Measurements from ENCODE around the gene VWF.
A peak's percentile ranks its signal among the peaks of the same experiment; 100 is the strongest.

The VWF gene

DNA sequence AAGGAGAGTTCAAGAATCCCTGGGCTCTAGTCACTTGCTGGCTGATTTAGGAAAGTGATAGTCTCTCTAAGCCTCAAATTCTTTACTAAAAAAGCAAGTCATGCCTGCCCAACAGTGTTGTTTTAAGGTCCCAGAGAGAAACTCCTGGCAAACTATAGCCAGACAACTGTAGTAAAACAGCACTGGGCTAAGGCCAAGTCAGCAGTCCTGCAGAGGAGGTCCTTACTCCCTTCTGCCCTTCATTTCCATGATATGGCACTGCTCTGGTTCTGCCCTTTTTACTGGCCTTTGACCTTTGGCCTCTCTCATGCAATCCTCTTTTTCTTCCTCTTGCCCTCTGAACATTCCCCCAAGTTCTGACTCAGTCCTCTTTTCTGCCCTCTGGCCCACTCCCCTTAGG is 74.9 kb downstream of the VWF start:
- DNase-seq = no peak
- in situ Hi-C loops (cut with HindIII; ENCODE audit: low pct_ligation_motif_present, low pct_unique_long_range_greater_than_20kb, low sequenced_read_pairs) = no loop called here

- DNase-seq = no peak
- in situ Hi-C loops (cut with HindIII; ENCODE audit: low pct_ligation_motif_present, low pct_unique_long_range_greater_than_20kb, low sequenced_read_pairs) = no loop called here
These were observed 76.9 kb downstream of the VWF start for GRCh38 chr12:6047249-6048237.

DNA sequence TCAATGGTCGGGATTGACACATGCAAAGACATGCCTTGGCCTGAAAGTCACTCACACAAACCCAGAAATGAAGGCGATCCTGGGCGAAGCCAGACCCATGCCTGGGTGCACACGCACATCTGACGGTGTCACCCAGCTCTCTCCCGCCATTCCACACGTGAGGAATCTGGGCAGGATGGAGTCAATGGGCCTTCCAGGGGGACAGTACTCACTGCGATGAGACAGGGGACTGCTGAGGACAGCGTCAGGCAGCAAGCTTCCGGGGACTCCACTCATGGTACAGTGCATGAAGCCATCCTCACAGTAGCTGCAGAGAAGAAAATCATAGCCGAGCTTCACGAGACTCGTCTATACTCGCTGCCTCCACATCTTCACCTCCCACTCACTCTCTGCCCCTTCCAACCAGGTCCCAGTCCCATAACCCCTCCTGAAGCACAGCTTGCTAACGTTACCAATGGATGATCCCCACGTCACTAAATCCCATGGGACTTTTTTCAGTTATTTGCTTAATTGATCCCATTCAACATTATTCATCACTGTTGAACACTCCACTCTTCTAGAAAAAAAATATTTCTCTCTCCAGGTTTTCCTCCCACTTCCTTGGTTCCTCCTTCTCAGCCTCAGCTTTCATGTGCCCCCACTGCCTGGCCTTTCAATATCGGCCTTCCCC is 77.8 kb downstream of the VWF start:
- in situ Hi-C loops (cut with HindIII; ENCODE audit: low pct_ligation_motif_present, low pct_unique_long_range_greater_than_20kb, low sequenced_read_pairs) = no loop called here
- no peak for DNase-seq

- no peak for DNase-seq
- in situ Hi-C loops (cut with HindIII; ENCODE audit: low pct_ligation_motif_present, low pct_unique_long_range_greater_than_20kb, low sequenced_read_pairs) = no loop called here
These were observed 79.0 kb downstream of the VWF start for GRCh38 chr12:6045438-6045837.

GRCh38 chr12:6044082-6044481 is 80.4 kb downstream of the VWF start:
- no peak for DNase-seq
- in situ Hi-C loops (cut with HindIII; ENCODE audit: low pct_ligation_motif_present, low pct_unique_long_range_greater_than_20kb, low sequenced_read_pairs) = no loop called here

DNA sequence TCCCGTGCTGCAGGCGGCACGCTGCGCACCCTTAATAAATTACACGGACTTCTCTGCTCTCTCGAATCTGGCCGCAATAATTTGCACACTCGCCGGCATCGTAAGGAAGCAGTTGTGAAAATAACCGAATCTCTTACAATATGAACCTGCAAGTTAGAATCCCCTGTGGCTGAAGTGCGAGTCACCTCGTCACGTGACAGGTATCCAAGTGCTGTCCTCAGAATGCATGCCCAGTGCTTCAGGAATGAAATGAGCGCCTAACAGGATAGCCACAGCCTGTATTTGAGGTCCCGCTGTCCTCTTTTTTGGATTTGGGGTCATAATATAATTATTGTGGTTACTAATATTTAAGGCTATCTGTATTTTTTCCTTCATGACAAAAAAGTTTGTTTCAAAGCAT is 82.0 kb downstream of the VWF start:
- in situ Hi-C loops (cut with HindIII; ENCODE audit: low pct_ligation_motif_present, low pct_unique_long_range_greater_than_20kb, low sequenced_read_pairs) = no loop called here
- DNase-seq = no peak

DNA sequence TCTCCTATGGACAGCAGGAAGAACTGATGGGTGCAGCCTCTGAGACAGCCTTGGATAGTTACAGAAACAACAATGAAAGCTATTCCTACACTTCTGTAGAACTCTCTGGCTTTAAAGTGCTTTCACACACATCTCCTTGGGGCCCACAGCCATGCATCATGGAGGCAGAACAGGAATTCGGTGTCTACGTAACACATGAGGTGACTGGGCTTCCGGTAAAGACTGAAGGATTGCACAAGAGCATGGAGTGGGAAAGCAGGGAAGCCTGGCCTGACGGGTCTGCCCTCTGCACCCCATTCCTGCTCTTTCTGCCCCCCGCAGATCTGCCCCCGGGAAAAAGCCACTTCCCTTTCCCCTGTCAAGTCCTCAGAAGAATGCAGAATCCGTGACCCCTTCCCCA is 82.6 kb downstream of the VWF start:
- no peak for DNase-seq
- in situ Hi-C loops (cut with HindIII; ENCODE audit: low pct_ligation_motif_present, low pct_unique_long_range_greater_than_20kb, low sequenced_read_pairs) = no loop called here

DNA sequence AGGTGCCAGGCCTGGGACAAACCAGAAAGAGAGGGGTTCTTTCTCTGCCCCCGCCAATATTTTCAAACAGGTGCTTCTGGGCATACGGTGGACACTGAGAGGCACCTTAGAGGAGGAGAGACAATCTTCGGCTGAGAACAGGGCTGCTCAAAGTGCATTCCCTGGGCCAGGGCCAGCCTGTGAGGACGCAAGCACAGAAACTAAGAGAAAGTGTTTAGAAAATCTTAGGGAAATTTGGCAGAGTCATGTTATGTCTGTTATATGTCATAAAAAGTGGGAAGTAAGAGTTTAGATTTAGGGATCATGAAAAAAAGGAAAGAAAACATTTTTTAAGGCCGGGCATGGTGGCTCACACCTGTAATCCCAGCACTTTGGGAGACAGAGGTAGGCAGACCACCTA is 83.7 kb downstream of the VWF start:
- no peak for DNase-seq
- in situ Hi-C loops (cut with HindIII; ENCODE audit: low pct_ligation_motif_present, low pct_unique_long_range_greater_than_20kb, low sequenced_read_pairs) = no loop called here

DNA sequence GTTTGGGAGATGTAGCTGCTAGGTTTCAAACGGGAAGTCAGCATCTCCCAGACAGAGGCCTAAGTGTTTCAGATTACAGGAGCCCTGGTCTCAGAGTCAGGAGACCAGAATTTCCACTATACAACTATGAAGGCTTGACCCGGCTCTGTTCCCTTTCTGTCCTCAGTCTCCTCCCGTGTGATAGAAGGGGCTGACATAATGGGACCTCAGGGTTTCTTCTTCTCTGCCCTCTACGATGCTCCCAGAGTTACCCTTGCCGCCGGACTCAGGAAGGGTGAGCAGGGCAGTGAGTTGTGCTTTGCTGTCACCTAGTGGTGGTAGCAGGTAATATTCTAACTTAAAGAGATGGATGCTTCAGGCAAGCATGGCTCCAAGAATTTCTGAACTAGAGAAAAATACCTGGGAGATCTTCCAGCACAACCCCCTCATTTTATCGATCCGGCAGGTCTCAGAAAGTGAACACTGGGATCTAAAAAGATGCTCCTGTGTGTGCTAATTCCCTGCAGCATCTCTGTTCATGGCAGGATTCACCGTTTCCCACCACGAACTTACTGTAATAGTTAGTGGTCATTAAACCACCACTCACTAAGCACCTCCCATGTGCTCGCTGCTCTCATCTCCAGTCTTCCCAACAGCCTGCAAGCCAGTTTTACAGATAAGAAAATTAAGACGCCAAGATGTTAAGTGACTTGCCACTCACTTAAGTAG is 84.4 kb downstream of the VWF start:
- in situ Hi-C loops (cut with HindIII; ENCODE audit: low pct_ligation_motif_present, low pct_unique_long_range_greater_than_20kb, low sequenced_read_pairs) = no loop called here
- DNase-seq = peak; percentile 77

DNA sequence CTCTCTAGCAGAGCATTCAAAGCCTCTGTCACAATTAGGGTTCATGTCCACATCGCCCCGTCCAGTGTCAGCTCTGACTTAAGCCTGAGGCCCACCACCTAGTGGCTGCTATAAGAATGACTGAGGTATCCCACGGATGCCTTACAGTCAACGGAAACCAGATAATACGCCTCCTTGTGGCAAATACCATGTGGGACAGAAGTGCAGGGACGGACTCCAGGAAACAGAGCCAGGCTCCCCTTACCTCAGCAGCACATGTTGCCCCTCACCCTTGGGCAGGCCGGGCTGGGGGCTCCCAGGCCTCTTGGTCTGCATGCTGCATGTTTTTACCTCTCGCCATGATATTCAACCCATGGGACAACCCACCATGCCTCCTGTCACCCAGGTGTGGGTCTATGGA is 86.3 kb downstream of the VWF start:
- in situ Hi-C loops (cut with HindIII; ENCODE audit: low pct_ligation_motif_present, low pct_unique_long_range_greater_than_20kb, low sequenced_read_pairs) = no loop called here
- DNase-seq = peak; percentile 96

- in situ Hi-C loops (cut with HindIII; ENCODE audit: low pct_ligation_motif_present, low pct_unique_long_range_greater_than_20kb, low sequenced_read_pairs) = no loop called here
- no peak for DNase-seq
These were observed 87.0 kb downstream of the VWF start for GRCh38 chr12:6037459-6037858.

DNA sequence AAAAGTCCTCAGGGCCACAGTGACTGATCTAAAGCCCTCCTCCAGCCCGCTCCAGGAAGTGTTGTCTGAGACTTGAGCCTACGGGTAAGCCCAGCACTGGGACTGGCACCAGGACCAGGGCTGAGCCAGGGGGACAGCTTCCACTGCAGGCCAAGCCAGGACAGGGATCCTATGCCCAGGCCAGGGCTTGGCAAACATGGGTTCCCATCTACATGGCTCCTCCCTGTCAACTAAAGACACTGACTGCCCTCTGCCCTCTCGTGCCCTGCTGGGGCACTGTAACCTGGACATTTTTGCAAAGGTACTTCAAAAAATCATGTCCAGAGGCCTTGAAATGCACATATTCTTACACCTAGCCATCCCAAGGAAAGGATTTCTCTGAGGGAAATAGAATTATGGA is 88.0 kb downstream of the VWF start:
- DNase-seq = no peak
- in situ Hi-C loops (cut with HindIII; ENCODE audit: low pct_ligation_motif_present, low pct_unique_long_range_greater_than_20kb, low sequenced_read_pairs) = no loop called here

- DNase-seq = no peak
- in situ Hi-C loops (cut with HindIII; ENCODE audit: low pct_ligation_motif_present, low pct_unique_long_range_greater_than_20kb, low sequenced_read_pairs) = no loop called here
These were observed 89.9 kb downstream of the VWF start for GRCh38 chr12:6034596-6034995.

DNA sequence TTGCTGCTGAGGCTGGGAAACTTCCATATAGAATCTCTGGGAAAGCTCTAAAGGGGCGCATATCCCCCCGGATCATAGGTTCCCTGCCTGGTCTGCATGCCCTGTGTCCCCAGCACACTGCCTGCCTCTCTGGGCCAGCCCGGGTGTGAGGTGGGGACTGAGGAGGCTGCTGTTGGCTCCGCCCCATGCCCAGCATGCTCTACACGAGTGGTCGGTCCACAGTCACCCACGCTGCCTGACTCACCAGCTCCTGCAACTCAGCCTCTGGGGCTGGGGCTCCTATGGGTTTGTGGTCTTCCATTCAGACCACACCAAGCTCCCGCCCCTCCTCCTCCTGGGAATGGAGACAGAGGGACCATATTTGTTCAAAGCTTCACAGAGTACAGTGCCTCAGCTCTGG is 90.9 kb downstream of the VWF start:
- DNase-seq = no peak
- in situ Hi-C loops (cut with HindIII; ENCODE audit: low pct_ligation_motif_present, low pct_unique_long_range_greater_than_20kb, low sequenced_read_pairs) = no loop called here

DNA sequence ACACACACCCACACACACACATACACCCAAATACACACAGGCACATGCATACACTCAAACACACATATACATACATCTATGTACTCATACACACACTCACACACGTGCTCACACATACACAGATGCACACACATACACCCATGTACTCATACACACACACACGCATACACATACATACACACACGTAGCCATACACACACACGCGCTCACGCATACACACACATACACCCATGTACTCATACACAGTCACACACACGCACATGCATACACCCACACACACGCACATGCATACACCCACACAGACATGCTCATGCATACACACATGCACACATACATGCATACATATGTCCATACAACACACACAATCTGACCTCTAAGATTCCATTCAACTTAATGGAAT is 91.7 kb downstream of the VWF start:
- in situ Hi-C loops (cut with HindIII; ENCODE audit: low pct_ligation_motif_present, low pct_unique_long_range_greater_than_20kb, low sequenced_read_pairs) = no loop called here
- no peak for DNase-seq

DNA sequence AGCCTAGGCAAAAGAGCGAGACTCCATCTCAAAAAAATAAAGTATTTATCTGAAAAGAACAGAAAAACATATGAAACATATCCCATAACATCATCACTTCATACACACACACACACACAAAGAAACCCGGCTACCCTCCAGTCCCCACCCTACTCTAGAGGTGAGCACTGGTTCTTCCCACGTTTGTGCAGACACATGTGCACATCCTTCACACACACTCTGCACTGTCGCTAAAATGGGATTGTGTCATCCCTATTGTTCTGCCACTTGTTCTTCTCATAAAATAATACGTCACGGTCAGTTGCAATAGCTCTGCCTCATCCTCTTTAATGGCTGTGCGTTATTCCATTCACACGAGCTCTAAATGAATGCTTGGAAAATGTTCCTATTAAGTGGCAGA is 93.5 kb downstream of the VWF start:
- in situ Hi-C loops (cut with HindIII; ENCODE audit: low pct_ligation_motif_present, low pct_unique_long_range_greater_than_20kb, low sequenced_read_pairs) = no loop called here
- DNase-seq = no peak

DNA sequence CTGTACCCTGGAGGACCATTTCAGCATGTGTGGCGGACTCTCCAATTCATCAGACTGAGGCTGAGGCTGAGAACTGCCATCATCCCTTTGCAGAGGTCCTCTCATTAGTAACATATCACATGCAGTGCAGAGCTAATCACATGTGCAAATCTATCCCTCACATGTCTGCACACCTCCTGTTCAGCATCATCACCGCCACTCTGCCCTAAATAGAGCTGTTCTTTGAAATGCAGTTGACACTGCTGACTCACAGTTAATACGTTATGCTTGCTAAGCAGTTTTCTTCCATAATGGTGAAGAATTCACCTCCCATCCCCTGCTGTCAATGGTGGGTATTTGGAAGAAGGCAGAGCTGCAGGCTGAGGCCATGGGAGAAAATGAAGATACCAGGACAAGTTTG is 94.4 kb downstream of the VWF start:
- in situ Hi-C loops (cut with HindIII; ENCODE audit: low pct_ligation_motif_present, low pct_unique_long_range_greater_than_20kb, low sequenced_read_pairs) = no loop called here
- DNase-seq = no peak

GRCh38 chr12:6029401-6029800 is 95.1 kb downstream of the VWF start:
- DNase-seq = no peak
- in situ Hi-C loops (cut with HindIII; ENCODE audit: low pct_ligation_motif_present, low pct_unique_long_range_greater_than_20kb, low sequenced_read_pairs) = no loop called here

DNA sequence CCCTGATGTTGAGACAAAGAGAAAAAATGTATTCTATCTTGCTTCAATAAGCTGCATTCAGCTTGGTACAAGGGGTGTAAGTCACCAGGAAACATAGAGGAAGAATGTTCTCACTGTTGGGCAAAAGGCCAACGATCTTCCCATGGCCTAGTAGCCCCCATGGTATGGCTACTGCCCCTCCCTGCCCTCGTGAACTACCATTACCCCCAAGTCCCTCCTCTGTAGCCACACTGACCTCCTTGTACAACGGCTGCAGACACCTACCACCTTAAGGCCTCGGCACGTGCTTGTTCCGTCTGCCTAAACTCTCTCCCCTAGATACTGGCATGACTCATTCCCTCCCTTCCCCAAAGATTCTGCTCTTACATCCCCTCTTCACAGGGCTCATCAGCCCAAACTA is 97.5 kb downstream of the VWF start:
- in situ Hi-C loops (cut with HindIII; ENCODE audit: low pct_ligation_motif_present, low pct_unique_long_range_greater_than_20kb, low sequenced_read_pairs) = no loop called here
- DNase-seq = no peak

Data from ACHN (cell line).